ENCODE measurements around the gene GP1BB. TPM values are rescaled to one million over a fixed set of nuclear protein-coding genes. Genes with fewer than 3 reads are reported as not detected.
"Not testable (repeated sequence)": the region's sequence is repeated elsewhere in the genome, so short reads cannot be mapped to it uniquely, and the experiment has no call there.

The GP1BB gene
- polyA plus RNA-seq, 6 donors from 2014 or later, result 0.38 to 6.2 (median 4.0) TPM

DNA sequence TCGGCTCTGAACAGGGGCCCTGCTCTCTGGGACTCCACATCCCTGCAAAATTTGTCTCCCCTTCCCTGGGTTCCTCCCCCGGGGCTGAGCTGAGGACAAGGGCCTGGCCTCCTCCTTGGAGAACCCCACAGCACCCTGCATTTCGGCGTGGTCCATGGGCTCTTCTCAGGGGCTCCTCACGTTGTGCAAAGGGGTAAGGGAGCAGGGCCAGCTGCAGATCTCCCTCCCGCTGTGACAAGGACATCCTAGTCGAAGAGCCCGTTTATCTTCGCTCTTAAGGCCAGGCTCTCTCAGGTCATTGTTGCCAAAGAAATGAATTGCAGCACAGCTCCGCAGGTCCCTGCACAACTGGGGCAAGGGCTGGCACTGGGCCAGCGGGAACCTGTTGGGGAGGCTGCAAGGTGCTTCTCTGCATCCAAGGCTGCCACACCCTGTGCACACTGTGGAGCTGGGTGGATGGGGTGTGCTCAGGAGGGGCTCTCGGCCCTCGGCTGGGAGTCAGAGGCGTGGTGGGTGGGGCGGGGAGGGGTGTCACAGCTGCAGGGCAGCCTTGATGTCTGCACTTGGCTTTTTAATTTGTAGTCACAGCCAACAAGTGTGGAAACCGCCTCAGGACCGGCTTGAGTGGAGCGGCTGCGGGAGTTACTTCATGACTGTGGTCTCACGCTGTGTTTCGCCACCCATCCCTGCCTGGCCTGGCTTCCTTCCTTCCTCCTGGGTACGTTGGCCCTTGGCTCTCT lies 35.6 kb upstream of the GP1BB start:
- H3K27me3 Mint-ChIP-seq, result peaks cover 4 to 26% (median 8%) of the 10 kb centered on the region in 3 donors
- DNase-seq, result no peak
- H3K27ac Mint-ChIP-seq, result peak overlapping the region in 1 of 6 donors; percentile 42
- H3K9me3 Mint-ChIP-seq, result peaks cover 0 to 4% (median 0%) of the 10 kb centered on the region in 7 donors
- no peak overlapping the region for H3K4me3 Mint-ChIP-seq
- no peaks in the 10 kb centered on the region for H3K4me1 Mint-ChIP-seq
- ATAC-seq (ENCODE audit: low read depth in 2 of 2), result no peak
- H3K36me3 Mint-ChIP-seq, result no peaks in the 10 kb centered on the region

DNA sequence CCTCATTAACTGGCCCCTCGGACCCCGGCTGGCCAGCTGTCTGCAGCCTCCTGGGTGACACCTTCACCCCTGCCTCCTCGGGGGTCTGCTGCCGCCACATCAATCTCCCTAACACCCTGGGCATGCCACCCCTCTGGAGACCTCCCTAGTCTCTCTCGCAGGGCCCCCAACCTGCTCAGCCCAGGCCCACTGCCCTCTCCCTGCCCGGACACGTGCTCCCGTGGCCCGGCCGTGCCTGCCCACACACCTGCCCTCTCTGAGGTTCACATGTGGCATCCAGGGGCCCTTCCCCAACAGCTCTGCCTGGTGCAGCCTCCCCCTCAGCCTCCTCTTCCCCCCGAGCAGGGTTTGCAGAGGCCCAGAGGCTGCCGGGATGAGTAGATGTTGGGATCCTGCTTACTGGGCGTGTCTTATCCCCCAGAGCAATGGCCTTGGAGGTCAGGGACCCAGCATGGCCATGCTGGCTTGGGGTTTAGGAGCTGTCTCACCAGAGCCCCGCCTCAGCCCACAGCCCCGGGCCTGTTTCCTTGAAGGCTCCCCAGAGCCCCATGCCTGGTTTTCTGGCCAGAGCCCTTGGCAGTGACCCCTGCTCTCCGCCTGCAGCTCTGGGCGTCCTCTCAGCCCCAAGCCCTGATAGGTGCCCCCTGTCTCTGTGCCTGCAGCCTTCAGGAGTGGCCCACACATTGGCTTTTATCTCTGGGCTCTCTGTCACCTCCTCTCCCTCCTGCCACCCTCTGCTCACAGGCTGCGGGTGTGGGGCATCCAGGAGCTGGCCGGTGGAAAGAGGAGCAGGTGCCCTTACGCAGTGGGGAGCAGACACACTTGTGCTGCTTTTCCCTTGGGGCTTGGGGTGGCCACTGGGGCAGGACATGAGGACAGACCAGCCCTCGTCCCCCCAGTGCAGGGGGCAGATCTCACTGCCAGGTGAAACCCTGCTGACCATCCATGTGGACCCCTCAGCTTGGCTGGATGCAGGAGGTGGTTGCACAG lies 34.7 kb upstream of the GP1BB start:
- no peak overlapping the region for H3K27ac Mint-ChIP-seq

DNA sequence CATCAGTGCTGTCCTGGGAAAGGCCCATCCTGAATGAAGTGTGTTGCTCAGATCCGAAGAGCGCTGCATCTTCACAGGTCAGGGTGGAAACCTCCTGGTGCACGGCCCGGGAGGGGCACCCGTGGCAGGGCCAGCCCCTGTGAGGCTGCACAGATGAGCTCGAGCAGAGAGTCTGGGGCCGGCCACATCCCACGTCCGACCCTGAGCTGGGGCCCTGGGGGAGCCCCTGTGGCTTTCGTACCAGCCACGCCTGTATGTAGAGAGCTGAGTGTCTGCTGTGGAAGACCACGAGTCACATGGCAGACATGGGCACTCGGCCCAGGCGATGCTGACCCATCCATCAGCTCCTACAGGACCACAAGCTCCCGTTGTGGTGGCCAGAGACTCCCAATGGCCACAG lies 33.9 kb upstream of the GP1BB start:
- peaks cover 8 to 14% (median 8%) of the 10 kb centered on the region in 3 donors for H3K27me3 Mint-ChIP-seq
- H3K9me3 Mint-ChIP-seq, result peaks cover 0 to 2% (median 0%) of the 10 kb centered on the region in 7 donors
- H3K27ac Mint-ChIP-seq, result no peak overlapping the region
- ATAC-seq (ENCODE audit: low read depth in 2 of 2), result no peak
- H3K36me3 Mint-ChIP-seq, result no peaks in the 10 kb centered on the region
- no peaks in the 10 kb centered on the region for H3K4me1 Mint-ChIP-seq
- no peak overlapping the region for H3K4me3 Mint-ChIP-seq
- DNase-seq, result no peak

More for the DNA sequence above, 34.7 kb upstream of the GP1BB start:
- Mint-ChIP-seq H3K27me3 (peaks cover 8 to 21% (median 8%) of the 10 kb centered on the region in 3 donors), H3K4me3 (no peak overlapping the region), H3K36me3 (no peaks in the 10 kb centered on the region), H3K9me3 (peaks cover 0 to 2% (median 0%) of the 10 kb centered on the region in 7 donors), H3K4me1 (no peaks in the 10 kb centered on the region)
- ATAC-seq (ENCODE audit: low read depth in 2 of 2) (no peak), DNase-seq (no peak)

DNA sequence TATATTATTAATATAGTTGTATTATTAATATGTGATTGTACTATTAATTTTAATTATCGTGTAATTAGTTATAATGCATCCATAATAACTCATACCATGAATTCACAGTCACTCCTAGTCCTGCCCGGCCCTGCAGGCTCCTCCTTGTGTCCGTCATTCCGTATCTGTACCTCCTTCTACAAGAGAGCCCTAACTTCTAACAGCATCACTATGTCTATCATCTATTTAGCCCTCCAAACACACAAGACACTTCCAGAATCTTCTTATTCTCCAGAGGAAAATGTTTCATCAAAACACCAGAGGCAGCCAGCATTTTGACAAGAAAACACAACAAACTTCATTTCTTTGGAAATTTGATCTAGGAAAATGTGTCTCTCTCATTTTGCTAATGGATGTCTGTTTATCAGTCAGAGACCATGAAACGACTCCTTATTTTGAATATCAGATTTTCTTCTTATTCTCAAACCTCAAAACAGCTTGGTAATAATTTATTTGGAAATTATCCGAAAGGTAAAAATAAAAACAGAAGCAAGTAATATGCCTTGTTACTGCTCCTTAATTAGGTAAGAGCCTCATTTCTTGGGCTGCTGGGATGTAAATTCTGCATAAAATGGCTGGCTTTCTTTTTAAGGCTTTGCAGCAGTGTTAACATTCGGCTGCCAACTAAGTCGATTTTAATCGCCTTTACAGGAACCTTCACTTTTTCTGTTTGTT lies 32.2 kb upstream of the GP1BB start:
- peaks cover 8 to 16% (median 8%) of the 10 kb centered on the region in 3 donors for H3K27me3 Mint-ChIP-seq
- H3K36me3 Mint-ChIP-seq, result no peaks in the 10 kb centered on the region
- H3K27ac Mint-ChIP-seq, result peak overlapping the region in 2 of 6 donors; percentile 27 to 64
- peaks cover 0 to 1% (median 0%) of the 10 kb centered on the region in 7 donors for H3K9me3 Mint-ChIP-seq
- ATAC-seq (ENCODE audit: low read depth in 2 of 2), result no peak
- H3K4me3 Mint-ChIP-seq, result no peak overlapping the region
- no peaks in the 10 kb centered on the region for H3K4me1 Mint-ChIP-seq
- no peak for DNase-seq

DNA sequence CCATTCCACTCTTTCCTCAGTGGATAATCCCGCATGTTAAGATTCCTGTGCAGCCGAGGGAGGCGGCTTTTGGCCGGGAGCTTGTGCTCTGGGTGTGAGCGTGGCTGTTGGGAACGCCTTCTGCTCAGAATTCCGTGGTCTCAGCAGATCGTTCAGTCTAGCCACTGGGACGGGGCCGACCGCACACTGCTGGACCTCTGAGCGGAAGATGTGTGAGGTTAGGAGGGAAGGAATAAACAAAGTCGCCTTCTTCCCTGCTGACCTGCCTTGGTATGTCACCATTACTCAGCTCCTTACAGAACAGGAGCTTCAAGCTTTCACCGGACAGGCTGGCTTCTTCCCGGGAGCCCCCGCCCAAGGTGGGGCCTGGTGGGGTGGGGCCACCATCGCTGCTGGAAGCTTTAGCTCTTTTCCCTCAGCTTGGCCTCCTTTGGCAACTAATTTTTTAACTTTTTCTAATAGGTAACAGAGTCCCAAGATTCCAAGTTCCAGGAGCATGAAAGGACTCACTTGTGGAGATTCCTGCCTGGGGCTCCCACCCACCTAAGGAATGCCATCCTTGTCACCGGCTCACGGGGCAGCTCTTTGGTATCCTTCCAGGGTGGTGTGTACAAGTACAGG lies 31.5 kb upstream of the GP1BB start:
- no peak for DNase-seq
- Mint-ChIP-seq H3K27ac (peak overlapping the region in 1 of 6 donors; percentile 27), H3K9me3 (peaks cover 0 to 1% (median 0%) of the 10 kb centered on the region in 7 donors), H3K36me3 (no peaks in the 10 kb centered on the region), H3K4me3 (no peak overlapping the region), H3K4me1 (no peaks in the 10 kb centered on the region), H3K27me3 (peaks cover 8 to 23% (median 8%) of the 10 kb centered on the region in 3 donors)
- ATAC-seq (ENCODE audit: low read depth in 2 of 2), result no peak

DNA sequence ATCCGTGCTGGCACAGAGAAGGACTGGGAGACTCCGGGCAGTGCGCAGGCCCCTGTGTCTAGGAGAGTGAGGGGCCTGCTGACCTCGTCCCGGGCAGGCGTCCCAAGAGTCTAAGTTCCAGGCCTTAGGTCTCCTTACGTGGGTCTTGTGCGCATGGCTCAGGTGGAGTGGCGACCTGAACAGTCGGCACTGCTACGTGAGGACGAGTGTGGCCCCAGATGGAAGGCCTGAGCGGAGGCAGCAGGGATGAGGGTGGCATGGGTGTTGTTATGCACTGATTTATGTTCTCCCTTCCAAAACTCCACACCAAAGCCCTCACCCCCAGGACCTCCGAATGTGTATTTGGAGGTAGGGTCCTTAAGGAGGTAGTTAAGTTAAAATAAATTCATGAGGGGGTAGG lies 29.8 kb upstream of the GP1BB start:
- H3K36me3 Mint-ChIP-seq, result no peaks in the 10 kb centered on the region
- DNase-seq, result no peak
- no peak overlapping the region for H3K4me3 Mint-ChIP-seq
- no peak for ATAC-seq (ENCODE audit: low read depth in 2 of 2)
- no peak overlapping the region for H3K27ac Mint-ChIP-seq
- H3K4me1 Mint-ChIP-seq, result no peaks in the 10 kb centered on the region
- peaks cover 0 to 1% (median 0%) of the 10 kb centered on the region in 7 donors for H3K9me3 Mint-ChIP-seq
- H3K27me3 Mint-ChIP-seq, result peaks cover 8 to 21% (median 8%) of the 10 kb centered on the region in 3 donors

DNA sequence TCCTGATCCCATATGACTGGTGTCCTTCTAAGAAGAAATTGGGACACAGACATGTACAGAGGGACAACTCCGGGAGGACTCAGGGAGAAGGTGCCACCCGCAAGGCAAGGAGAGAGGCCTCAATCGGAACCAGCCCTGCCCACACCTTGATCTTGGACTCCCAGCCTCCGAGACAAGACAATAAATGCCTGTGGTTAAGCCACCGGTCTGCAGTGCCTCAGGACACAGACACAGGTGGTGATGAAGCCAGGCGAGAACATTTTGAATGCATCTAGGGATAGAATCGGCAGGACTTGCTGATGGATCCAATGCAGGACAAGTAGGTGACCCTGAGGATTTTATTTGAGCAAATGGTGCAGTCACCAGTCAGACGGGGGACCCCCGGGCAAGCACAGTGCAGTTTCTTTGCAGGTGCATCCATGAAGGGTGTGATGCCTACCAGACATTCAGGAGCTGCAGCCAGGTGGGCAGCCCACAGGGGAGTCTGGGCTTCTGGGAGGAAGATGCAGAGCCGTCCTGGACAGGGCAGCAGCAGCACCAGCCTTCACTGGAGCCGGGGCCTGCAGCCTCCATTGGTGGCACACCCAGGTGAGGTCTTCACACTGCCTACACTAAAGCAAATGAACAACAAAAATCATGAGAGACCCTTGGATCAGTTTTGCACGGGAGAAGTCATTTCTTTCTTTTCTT lies 29.2 kb upstream of the GP1BB start:
- Mint-ChIP-seq H3K36me3 (no peaks in the 10 kb centered on the region), H3K9me3 (peaks cover 0 to 1% (median 0%) of the 10 kb centered on the region in 7 donors), H3K27ac (no peak overlapping the region), H3K4me1 (no peaks in the 10 kb centered on the region), H3K27me3 (peaks cover 8 to 15% (median 8%) of the 10 kb centered on the region in 3 donors), H3K4me3 (peak overlapping the region in 1 of 8 donors; percentile 9)
- no peak for ATAC-seq (ENCODE audit: low read depth in 2 of 2)
- no peak for DNase-seq

DNA sequence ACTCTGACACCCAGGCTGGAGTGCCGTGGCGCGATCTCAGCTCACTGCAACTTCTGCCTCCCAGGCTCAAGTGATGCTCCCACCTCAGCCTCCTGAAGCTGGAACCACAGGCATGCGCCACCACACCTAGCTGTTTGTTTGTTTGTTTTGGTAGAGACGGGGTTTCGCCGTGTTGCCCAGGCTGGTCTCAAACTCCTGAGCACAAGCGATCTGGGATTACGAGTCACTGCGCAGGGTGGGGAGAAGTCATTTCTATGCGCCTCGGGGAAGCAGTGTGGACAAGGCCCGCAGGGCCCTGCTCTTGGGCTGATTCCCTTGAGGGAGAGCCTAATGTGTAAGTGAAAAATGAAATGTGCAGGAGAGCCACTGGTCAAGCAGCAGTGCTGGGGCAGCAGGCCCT lies 28.6 kb upstream of the GP1BB start:
- Mint-ChIP-seq H3K27ac (no peak overlapping the region), H3K36me3 (no peaks in the 10 kb centered on the region), H3K9me3 (peaks cover 0 to 1% (median 0%) of the 10 kb centered on the region in 7 donors), H3K4me3 (no peak overlapping the region), H3K4me1 (no peaks in the 10 kb centered on the region), H3K27me3 (peaks cover 8 to 15% (median 8%) of the 10 kb centered on the region in 3 donors)
- ATAC-seq (ENCODE audit: low read depth in 2 of 2) (no peak), DNase-seq (no peak)

DNA sequence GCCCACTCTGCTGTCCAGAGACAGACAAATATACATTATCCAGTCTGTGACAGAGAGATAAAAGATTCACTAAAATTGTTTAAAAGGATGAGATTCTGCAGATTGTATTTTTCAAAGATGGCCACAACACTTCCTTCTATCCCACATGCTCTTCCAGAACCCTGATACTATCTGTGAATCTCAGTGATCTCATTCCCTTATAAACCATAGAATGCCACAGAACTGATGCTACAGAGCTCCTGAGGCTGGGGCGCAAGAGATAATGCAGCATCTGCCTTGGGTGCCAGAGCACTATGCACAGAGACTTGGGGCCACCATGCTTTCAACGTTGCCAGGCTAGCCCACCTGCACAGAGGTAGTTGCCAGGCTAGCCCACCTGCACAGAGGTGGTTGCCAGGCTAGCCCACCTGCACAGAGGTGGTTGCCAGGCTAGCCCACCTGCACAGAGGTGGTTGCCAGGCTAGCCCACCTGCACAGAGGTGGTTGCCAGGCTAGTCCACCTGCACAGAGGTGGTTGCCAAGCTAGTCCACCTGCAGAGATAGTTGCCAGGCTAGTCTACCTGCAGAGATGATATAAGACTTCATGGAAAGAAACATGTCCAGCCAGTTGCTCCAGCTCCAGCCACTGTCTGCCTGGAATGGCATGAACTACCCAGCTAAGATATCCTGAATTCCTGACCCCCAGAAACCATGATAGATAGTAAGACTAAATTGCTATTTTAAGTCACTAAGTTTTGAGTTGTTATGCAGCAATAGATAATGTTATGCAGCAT lies 26.6 kb upstream of the GP1BB start:
- Mint-ChIP-seq H3K27me3 (peaks cover 8 to 18% (median 8%) of the 10 kb centered on the region in 3 donors), H3K36me3 (no peaks in the 10 kb centered on the region), H3K27ac (no peak overlapping the region), H3K4me3 (peak overlapping the region in 1 of 8 donors; percentile 22), H3K4me1 (no peaks in the 10 kb centered on the region), H3K9me3 (no peaks in the 10 kb centered on the region)
- ATAC-seq (ENCODE audit: low read depth in 2 of 2) (no peak), DNase-seq (no peak)

DNA sequence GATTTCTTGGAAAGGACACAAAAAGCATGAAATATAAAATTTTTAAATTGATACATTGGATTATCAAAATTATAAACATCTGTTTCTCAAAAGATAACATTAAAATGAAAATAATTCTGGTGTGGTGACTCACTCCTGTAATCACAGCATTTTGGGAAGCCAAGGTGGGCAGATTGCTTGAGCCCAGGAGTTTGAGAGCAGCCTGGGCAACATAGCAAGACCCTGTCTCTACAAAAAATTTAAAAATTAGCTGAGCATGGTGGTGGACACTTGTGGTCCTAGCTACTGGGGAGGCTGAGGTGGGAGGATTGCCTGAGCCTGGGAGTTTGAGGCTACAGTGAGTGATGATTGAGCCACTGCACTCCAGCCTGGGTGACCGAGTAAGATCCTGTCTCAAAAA lies 25.5 kb upstream of the GP1BB start:
- not testable (repeated sequence) for H3K27ac Mint-ChIP-seq; DNase-seq; H3K36me3 Mint-ChIP-seq; H3K4me3 Mint-ChIP-seq; H3K9me3 Mint-ChIP-seq; H3K4me1 Mint-ChIP-seq; ATAC-seq (ENCODE audit: low read depth in 2 of 2)
- H3K27me3 Mint-ChIP-seq, result peaks cover 8 to 18% (median 15%) of the 10 kb centered on the region in 3 donors

DNA sequence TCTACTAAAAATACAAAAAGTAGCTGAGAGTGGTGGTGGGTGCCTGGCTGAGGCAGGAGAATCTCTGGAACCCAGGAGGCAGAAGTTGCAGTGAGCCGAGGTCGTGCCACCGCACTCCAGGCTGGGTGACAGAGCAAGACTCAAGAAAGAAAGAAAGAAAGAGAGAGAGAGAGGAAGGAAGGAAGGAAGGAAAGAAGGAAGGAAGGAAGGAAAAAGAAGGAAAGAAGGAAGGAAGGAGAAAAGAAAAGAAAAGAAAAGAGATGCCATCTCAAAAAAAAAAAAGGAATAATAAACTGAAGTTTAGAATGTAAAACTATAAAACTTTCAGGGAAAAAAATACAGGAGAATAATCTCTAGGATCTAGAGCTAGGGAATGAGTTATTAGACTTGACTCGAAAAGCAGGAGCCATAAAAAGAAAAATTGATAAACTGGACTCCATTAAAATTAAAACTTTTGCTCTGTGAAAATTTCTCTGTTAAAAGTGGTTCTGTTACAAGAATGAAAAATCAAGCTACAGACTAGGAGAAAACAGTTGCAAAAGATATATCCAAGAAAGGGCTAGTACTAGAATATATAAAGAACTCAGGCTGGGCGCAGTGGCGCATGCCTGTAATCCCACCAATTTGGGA lies 22.4 kb upstream of the GP1BB start:
- Mint-ChIP-seq H3K4me3 (no peak overlapping the region), H3K9me3 (no peaks in the 10 kb centered on the region), H3K36me3 (no peaks in the 10 kb centered on the region), H3K4me1 (no peaks in the 10 kb centered on the region), H3K27ac (no peak overlapping the region), H3K27me3 (peaks cover 8 to 27% (median 16%) of the 10 kb centered on the region in 3 donors)
- DNase-seq (no peak), ATAC-seq (ENCODE audit: low read depth in 2 of 2) (no peak)
